Stomach (tissue), 4 donors: ENCODE data around the gene VPS11.

Experiments used
- CTCF ChIP-seq, 7 experiments: fragments of 450-650 bp in 4 of 7; fragments of 200-600 bp in 3 of 7; sonication (generic) in 3 of 7; IDR thresholded peaks; one replicate each; pipeline ENCODE4 v1.5.1; 2016 to 2019; ENCODE audit warnings: antibody characterized with exemption in 7 of 7, control low read depth in 2 of 7, mild to moderate bottlenecking in 1 of 7
- EP300 ChIP-seq: sonication (generic); formaldehyde crosslinking; IDR thresholded peaks from one replicate; pipeline ENCODE4 v1.6.1; 2017; ENCODE audit warnings: antibody characterized with exemption
- POLR2A ChIP-seq, 4 donors: fragments of 450-650 bp; IDR thresholded peaks; one replicate each; pipeline ENCODE4 v1.6.1; 2016; ENCODE audit warnings: antibody characterized with exemption in 4 of 4, control low read depth in 2 of 4, mild to moderate bottlenecking in 1 of 4, moderate library complexity in 1 of 4
- POLR2AphosphoS5 ChIP-seq, 3 donors: sonication (generic); formaldehyde crosslinking; IDR thresholded peaks; one replicate each; pipeline ENCODE4 v1.6.1; 2016; ENCODE audit warnings: antibody characterized with exemption in 3 of 3

GRCh38 chr11:119126675-119127268, 59.2 kb downstream of the VPS11 start:
- TF ChIP-seq CTCF (IDR thresholded peaks at IDR 0.05) (no peak), POLR2A (IDR thresholded peaks at IDR 0.05) (no peak), POLR2AphosphoS5 (IDR thresholded peaks at IDR 0.05) (no peak), EP300 (no peak)
